OCI-M2 (cell line): ENCODE measurements around the gene CREB5.
"Not testable (repeated sequence)": the region's sequence is repeated elsewhere in the genome, so short reads cannot be mapped to it uniquely, and the experiment has no call there.

Experiments
- DNase-seq: peaks from one replicate; lab custom pipeline; 2025; ENCODE audit not compliant: unreplicated experiment; lab: John Stamatoyannopoulos, UW

Gene CREB5

DNA sequence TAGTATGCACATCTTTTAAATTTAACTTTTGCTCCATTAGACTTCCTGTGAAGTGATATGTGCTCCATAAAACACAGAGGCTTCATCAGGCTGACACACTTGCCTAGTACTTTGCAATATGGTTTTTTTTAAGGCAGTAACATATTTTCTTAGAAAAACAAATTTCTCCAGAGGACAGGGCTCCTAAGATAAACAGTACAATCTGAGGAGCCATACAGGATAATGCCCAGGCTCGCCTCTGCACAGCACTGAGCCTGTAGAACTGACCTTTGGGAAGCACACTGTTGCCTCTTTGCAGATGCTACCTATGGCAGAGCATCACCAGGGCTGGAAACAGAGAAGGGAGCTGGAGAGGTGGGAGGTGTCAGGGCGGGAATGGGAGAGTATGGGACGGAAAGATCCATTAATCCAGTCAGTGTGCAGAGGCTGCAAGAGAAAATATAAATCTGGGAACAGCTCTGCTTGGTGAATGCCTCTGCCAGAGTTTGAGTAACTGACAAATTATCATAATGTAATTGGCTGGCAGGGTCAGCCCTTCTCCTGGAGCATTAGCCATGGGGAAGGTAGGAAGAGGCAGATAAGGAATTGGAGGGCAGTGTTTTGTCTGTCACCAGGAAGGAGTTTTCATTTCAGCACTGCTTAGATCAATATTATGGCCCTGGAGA lies 132.3 kb downstream of the CREB5 start:
- no peak for DNase-seq

DNA sequence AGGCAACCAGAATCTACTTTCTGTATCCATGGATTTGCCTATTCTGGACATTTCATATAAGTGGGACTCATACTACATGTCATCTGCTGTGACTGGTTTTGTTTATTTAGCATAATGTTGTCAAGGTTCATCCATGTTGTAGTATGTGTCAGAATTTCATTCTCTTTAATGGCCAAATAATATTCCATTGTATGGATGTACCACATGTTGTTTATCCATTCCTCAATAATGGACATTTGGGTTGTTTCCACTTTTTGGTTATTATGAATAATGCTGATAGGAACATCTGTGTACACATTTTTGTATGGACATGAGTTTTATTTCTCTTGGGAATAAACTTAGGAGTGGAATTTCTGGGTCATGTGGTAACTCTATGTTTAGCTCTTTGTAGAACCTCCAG lies 133.7 kb downstream of the CREB5 start:
- no peak for DNase-seq

DNA sequence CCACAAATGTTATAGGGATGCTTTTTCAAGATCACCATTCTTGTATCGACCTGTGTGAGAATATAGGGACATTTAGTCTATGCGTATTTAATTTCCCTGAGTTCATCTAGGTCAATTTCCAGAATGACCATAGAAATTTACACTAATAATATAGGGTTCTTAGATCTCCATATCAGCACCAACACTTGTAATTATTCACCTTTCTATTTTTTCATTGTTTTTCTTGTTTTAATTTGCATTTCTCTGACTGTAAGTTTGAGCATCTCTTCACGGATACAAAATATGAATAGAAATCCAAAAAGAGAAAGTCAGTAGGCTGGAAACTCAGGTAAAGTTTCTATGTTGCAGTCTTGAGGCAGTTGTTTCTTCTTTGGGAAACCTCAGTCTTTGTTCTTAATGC lies 134.8 kb downstream of the CREB5 start:
- no peak for DNase-seq

DNA sequence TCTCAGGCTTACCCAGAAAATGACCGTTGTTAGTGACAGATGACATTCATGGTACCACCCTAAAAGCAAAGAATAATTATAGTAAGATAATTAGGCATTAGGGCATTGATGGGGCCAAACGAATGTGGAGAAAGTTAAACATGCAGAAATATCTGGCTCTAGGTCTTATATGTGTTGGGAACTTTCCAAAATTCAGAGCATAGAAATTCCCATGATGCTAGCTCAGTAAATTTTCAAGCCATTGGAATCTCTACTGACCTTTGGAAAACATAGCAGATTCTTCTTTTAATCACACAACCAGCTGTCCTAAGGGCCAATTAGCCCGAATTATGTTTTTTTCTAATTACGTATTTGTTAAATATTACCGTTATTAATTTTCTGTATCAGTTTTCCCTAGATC lies 136.1 kb downstream of the CREB5 start:
- DNase-seq, result no peak

DNA sequence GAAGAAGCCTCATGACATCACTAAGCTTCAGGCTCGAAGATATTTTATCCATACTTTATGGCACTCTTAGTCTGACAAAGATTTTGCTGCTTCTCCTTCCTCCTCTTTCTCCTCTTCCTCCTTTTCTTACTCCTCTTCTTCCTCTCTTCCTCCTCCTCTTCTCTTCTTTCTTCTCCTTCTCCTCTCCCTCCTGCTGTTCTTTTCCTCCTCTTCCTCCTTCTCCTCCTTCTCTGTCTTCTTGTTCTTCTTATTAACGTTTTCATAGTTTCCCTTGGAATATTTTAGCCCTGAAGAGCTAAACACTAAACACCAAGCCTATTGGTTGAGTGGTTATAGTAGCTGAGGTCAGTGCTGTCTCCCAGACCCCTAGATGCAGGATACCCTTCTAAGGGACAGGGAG lies 137.7 kb downstream of the CREB5 start:
- DNase-seq, result no peak

DNA sequence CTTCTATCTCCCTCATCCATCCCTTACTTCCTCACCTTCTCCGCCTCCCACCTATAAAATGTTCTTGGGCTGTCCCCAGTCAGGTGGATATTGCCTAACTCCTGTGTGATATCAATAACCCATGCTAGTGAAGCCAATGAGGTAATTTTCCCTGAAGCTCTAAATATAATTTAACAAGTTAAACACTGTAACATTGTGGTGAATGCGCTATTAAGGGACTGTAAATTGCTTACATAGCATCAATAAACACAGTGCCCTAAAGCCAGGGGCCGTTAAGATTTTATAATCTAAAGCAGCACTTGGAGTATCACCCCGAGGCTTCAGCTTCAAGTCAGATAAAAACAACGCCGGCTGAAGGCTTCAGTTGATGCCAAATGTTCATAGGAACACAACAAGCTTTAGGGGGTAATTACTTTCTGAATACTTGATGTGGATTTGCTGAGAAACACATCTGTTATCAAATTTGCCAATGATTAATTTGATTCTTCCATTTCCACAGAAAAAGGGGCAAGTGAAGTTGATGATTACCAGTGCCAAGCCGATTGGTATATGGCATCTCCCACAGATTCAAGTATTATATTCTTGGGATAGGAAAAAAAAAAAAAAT lies 138.4 kb downstream of the CREB5 start:
- no peak for DNase-seq

DNA sequence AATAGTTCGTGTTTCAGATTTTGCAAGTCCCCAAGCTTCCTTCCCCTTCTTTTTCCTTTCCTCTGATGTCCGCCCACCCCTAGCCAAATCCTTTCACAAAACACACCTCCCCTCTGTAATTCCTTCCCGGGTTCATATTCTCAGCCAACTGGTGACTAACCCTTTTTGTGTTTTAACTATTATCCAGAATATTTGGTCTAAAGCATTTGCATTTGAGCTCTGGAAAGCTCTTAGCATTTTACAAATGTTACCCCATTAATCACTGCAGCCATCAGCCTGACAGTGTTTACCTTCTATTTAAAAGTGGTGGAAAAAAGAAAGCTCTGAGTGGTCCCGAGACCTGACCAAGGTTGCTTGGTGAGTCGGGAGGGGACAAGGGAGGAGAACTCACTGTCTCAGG lies 139.0 kb downstream of the CREB5 start:
- DNase-seq, result no peak

DNA sequence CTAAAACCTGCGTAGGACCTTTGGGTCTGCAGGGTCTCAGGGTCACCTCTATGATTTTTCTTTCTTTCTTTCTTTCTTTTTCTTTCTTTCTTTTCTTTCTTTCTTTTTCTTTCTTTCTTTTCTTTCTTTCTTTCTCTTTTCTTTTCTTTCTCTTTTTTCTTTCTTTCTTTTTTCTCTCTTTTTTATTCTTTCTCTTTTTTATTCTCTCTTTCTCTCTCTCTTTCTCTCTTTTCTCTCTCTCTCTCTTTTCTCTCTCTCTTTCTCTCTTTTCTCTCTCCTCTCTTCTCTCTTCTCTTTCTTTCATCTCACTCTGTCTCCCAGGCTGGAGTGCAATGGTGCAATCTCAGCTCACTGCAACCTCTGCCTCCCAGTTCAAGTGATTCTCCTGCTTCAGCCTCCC lies 139.4 kb downstream of the CREB5 start:
- not testable (repeated sequence) for DNase-seq

DNA sequence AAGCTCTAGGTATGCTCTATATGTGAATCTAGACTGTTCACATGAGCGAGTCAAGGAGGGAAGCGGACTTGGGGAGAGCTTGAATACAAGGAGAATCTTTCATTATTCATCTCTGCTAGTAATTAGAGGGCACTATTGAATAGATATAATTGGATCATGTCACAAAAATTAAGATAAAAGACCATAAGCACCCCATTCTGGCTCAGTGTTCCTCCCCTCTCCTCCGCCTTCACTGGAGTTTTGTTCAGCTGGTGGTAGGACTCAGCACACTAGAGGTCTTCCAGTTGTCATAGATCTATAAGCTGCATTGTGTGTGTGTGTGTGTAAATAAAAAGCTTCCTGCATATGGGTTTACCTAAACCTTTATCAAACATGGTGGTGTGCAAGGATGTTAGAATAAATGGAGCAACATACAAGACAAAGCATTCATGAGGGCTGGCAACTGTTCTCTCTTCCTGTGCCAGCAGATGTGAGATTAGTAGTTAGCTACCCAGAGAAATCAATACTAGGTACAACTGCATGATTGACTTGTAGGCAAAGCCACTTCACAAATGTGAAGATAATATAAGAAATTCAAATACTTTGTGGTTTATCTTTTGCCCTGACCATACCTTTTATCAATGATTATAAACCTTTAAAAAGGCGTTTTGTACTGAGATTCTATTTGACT lies 142.6 kb downstream of the CREB5 start:
- no peak for DNase-seq

DNA sequence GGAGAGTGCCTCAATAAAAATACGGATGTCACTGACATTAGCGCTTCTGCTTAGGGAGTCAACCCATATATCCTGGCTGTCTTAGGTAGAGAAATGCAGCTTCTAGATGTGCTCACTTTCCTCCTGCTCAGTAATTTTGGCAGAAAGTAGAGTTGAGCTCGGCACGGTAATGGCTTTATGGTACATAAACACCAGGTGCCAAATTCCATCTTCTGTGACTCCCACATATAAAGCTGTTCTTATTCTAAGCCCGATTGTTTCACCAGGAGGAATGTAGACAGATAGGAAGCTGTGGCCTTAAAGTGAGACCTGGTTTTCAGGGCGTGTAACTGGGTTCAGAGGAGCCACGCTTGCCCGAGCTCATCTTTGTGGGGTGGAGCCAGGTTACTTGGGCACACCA lies 143.7 kb downstream of the CREB5 start:
- DNase-seq, result no peak

DNA sequence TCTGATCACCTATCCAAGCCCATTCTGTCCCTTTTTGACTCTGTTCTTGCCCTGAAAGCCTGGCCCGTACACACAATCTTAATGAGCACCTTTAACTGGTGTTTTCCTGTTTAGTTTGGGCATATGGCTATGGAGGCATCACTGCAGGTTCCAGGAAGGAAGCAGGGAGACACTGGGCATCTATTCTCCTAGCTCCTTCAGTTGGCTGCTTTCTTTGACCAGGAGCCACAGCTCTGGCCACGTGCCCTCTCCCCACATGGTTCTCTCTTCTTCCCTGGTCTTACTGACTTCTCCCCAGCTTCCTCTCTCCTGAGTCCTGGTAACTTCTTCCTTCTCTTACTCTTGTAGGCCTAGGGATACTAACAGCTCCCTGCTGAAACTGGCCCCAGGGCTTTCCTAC lies 144.4 kb downstream of the CREB5 start:
- no peak for DNase-seq

DNA sequence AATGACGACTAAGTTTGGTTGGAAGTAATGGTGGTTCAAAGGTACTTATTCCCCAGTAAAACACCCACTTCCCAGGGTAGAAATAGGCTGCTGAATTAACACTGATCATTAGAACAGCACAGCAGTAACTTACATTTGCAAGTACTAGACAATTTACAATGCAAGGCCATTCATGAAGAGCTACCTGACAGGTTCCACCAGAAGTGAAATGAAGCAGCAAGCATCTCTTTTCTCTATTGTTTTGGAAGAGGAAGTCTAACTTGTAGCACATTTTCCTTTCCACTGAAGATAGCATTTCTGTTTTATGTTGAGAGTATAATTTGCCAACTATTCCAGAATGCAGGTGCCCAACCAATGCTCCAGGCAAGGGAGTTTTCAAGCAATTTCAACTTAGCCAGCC lies 145.9 kb downstream of the CREB5 start:
- DNase-seq, result no peak

DNA sequence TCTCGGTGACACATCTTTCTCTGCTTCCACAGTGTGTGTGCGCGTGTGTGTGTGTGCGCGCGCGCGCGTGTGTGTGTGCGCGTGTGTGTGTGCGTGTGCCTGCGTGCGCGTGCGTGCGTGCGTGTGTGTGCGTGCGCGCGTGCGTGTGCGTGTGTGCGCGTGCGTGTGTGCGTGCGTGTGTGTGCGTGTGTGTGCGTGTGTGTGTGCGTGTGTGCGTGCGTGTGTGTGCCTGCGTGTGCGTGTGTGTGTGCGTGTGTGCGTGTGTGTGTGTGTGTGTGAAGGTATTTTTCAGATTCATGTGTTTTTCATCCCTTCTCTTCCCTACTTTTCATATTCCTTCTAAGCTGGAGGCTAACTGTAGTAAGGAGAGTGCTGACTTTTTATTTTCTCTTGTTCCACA lies 148.4 kb downstream of the CREB5 start:
- no peak for DNase-seq

DNA sequence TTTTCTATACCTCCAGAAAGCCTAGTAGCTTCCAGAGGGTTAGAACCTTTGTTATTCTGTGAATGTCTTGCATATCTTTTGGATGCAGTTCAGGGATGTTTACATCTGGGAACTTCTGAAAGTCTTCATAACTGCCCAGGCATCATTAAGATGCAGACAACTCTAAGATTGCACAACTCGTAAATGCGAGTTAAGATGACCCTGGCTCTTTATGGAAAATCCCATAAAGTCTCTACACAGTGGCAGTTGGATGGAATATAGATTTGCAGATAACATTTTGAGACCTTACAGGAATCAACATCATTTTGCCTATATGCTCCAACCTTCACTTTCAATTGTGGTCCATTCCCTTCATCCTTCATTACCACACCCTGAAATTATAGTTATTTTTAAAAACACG lies 151.7 kb downstream of the CREB5 start:
- no peak for DNase-seq

DNA sequence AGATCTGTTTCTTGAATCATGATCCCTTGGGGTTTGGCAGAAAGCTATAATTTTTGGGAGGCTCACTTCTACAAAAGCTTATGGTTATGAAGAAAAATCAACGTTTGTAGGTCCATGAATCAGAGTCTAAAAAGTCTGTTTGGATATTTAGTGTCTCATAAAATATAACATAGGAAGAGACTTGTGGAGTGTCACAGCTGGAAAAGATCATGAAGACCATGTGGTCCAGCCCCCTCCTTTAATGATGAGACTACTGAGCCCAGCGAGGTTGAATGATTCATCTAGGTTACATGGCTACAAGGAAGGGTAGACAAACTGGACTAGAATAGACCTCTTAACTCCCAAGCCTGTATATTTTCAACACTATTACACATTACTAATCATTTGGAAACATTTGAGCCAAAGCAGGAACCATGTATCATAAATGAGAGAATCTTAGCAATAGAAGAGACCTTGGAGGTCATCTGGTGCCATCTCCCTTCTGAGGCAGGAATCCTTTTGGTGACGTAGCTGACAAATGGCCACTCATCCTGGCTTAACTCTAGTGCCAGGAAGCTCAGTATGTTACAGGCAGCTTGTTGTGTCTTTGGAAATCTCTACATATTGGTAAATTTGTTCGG lies 152.5 kb downstream of the CREB5 start:
- DNase-seq, result no peak

DNA sequence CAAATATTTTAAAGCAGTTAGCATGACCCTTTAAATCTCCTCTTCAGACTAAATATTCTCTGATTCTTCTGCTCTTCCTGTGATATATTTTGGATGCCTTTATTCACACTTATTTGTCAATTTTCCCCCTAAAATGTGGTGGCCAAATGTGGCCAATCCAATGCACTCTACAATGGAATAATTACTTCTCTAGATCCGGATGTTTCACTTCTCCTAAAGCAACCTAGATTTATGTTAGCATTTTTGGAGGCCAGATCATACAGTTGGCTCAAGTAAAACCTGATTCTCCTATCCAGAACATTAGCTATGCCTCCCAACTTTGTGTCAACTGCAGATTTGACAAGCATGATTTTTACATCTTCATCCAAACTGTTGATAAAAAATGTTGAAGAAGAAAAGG lies 153.7 kb downstream of the CREB5 start:
- no peak for DNase-seq

DNA sequence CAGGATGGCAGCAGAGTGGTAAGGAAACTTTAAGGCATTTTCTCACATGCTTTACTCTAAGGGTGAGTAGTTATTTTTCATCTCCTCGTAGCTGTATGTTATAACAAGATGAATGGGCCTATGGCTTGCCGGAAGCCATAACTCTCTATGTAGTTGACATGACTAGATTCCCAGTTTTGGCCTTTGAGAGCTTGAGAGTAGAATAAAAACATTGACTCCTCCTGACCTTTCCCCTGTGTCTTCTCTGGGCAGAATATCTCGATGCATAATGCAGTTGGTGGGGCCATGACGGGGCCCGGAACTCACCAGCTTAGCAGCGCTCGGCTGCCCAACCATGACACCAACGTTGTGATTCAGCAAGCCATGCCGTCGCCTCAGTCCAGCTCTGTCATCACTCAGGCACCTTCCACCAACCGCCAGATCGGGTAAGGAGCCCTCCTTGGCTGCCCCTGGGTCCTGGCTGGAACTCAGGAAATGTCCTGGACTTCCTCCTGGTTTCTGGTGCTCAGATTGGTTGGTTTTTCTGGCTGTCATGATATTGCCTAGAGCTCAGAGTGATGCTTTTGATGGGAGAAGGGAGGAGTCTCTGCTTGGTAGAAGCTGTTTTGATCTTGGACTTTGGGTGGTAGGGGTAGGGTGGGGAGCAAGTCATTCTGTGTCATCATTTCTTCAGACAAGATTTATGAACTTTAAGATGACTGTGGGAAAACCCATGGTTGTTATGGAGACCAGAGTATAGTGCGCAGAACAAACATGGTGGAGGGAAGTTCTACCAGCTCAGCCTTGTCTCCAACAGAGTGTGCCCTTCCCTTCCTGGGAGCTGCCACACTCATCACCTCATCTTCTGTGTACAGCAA lies 158.0 kb downstream of the CREB5 start:
- no peak for DNase-seq

DNA sequence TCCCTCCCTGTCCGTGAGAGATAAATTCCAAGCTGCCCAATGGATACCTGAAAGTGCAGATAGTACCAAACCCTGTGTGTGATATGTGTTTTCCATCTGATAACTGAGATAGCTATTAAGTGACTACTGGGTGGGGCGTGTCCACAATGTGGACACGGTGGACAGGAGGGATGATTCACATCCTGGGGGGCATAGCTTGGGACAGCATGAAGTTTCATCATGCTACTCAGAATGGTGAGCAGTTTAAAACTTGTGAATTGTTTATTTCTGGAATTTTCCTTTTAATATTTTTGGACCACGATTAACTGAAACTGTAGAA lies 158.6 kb downstream of the CREB5 start:
- no peak for DNase-seq

DNA sequence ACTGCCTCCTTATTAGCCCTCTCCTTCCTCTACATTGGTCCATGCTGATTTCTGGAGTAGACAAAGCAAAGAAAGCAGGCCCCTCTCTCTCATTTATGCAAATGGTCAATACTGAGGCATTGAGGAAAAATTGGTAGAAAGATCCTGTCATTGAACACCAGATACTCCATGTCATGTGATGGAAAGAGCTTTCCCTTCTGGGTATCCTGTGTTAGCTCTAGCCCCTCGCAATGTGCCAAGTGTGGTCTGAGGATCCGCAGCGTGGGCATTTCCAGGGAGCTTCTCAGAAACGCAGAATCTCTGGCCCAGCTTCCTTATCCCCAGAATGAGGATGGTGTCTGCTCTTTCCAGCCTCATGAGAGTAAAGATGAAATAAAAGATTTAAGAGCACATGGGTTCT lies 159.1 kb downstream of the CREB5 start:
- no peak for DNase-seq

DNA sequence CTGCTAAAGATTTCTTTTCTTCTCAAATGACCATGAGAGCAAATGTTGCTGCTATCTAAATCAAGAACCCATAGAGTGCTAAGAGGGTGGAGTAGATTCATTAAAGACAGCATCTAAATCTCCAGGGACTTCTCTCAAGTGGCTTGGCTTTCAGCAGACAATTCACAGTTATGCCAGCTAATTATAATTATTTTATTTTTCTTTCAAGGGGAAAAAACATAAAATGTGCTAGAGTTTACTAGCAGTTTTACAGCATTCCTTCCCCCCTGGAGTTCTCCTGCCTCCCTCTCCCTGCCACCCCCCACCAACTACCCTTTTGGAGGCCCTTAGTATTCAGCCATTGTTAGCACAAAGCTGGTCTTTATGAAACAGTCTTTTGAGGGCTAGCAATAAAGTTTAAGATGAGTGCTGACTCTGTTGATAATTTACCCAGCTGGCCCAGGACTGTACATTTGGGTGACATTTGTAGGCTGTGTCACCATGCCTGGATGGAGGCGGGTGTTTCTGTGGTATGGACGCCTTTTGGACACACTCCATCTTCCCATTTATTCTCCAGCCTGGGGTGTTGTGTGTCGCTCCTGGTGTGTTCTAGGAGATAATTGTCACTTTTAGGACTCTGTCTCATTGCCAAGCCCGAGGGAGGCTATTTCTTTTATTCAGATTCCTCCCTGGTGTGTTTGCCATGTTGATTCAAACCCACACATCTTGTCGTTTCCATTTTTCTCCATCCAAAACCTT lies 160.2 kb downstream of the CREB5 start:
- DNase-seq, result no peak

DNA sequence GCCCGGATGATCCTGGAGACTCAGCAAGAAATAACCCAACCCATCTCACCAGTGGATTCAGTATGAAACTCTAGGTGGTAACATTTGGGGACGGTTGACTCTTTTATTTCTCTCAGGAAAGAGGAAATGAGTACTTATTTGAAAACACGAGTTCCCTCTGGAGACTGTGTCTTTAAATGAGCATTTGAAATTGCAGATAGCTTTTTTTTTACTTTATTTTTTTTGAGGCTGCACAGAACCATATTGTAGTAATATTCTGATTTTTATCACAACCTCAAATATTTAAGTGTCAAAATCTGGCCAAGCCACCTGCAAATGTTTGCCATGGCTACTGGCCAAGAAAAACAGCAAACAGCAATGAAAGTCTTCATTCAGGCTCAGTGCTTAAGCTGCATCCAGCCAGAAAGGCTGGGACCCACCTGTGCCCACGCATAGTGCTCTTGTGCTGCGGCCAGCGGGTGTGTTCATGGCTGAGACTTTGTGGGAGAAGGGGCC lies 160.8 kb downstream of the CREB5 start:
- DNase-seq, result no peak
